Hepatocyte (in vitro differentiated cells): ENCODE measurements around the gene NTF4. TPM values are rescaled to one million over a fixed set of nuclear protein-coding genes. Genes with fewer than 3 reads are reported as not detected.

ENCODE experiments used
- DNase-seq: peaks from one replicate; pipeline ENCODE4 v3.0.0-alpha.2; 2016; ENCODE audit warnings: low spot score
- H2AFZ ChIP-seq: fragments of 200-600 bp; sonication (generic); 2 replicates; pipeline ENCODE4 v1.6.0; 2016; ENCODE audit warnings: antibody characterized with exemption, mild to moderate bottlenecking
- H3K27ac ChIP-seq: fragments of 200-600 bp; sonication (generic); 2 replicates; pipeline ENCODE4 v1.5.1; 2016; ENCODE audit warnings: mild to moderate bottlenecking
- H3K27me3 ChIP-seq: fragments of 200-600 bp; sonication (generic); 2 replicates; pipeline ENCODE4 v1.6.1; 2016
- H3K36me3 ChIP-seq: fragments of 200-600 bp; sonication (generic); replicated peaks from 2 replicates; pipeline ENCODE4 v1.5.1; 2016; ENCODE audit warnings: low read depth; ENCODE audit not compliant: insufficient read depth
- H3K4me1 ChIP-seq: fragments of 200-600 bp; sonication (generic); 2 replicates; pipeline ENCODE4 v1.5.1; 2016; ENCODE audit warnings: mild to moderate bottlenecking, moderate library complexity; ENCODE audit not compliant: insufficient read depth
- H3K4me2 ChIP-seq: fragments of 200-600 bp; sonication (generic); 2 replicates; pipeline ENCODE4 v1.6.0; 2016
- H3K4me3 ChIP-seq: fragments of 200-600 bp; sonication (generic); 2 replicates; pipeline ENCODE4 v1.5.1; 2016; ENCODE audit warnings: mild to moderate bottlenecking
- H3K79me2 ChIP-seq: fragments of 200-600 bp; sonication (generic); 2 replicates; pipeline ENCODE4 v1.6.0; 2017; ENCODE audit warnings: mild to moderate bottlenecking
- H3K9me2 ChIP-seq: fragments of 200-600 bp; sonication (generic); replicated peaks from 2 replicates; pipeline ENCODE4 v1.6.0; 2017; ENCODE audit warnings: mild to moderate bottlenecking; ENCODE audit not compliant: insufficient read depth
- H3K9me3 ChIP-seq: fragments of 200-600 bp; sonication (generic); 2 replicates; pipeline ENCODE4 v1.5.1; 2016; ENCODE audit warnings: low read depth, mild to moderate bottlenecking
- H4K20me1 ChIP-seq: fragments of 200-600 bp; sonication (generic); 2 replicates; pipeline ENCODE4 v1.6.0; 2016; ENCODE audit warnings: mild to moderate bottlenecking; ENCODE audit not compliant: insufficient read depth, poor library complexity, severe bottlenecking
- EZH2 ChIP-seq: fragments of 200-600 bp; sonication (generic); IDR thresholded peaks from 2 replicates; pipeline ENCODE4 v1.6.1; 2016; ENCODE audit warnings: antibody characterized with exemption, mild to moderate bottlenecking, borderline replicate concordance
- EZH2phosphoT487 ChIP-seq: fragments of 200-600 bp; sonication (generic); IDR thresholded peaks from one replicate; pipeline ENCODE4 v1.6.1; 2018; ENCODE audit warnings: antibody characterized with exemption, mild to moderate bottlenecking, low read depth, moderate library complexity; ENCODE audit not compliant: unreplicated experiment, severe bottlenecking
- WGBS: methylation state at CpG from one replicate; pipeline ENCODE4 v1.1.6; 2016; ENCODE audit warnings: low lambda C conversion rate; ENCODE audit errors: missing lambda C conversion rate; 5-methylcytosine and 5-hydroxymethylcytosine counted together
- polyA plus RNA-seq: library from polyadenylated mRNA; unstranded; fragments of >200 nt; fragmentation: Nextera tagmentation; extraction: Ambion mirVana; gene quantifications from 2 replicates; pipeline ENCODE4 v1.2.1, GENCODE V29; 2016
- total RNA-seq: library from RNA; depleted of rRNA; stranded (reverse); fragments of >200 nt; gene quantifications from 2 replicates; pipeline ENCODE4 v1.2.3, GENCODE V29; 2014
- TF ChIP-seq, protein P1 (sequence below): fragments of 200-600 bp; sonication (generic); IDR thresholded peaks from 2 replicates; pipeline ENCODE4 v1.5.1; 2016; ENCODE audit warnings: antibody characterized with exemption, mild to moderate bottlenecking; ENCODE audit not compliant: poor library complexity

NTF4 gene
- total and polyA plus RNA-seq, 2 experiments from 2014 or later = 2.9 to 6.9 TPM

DNA sequence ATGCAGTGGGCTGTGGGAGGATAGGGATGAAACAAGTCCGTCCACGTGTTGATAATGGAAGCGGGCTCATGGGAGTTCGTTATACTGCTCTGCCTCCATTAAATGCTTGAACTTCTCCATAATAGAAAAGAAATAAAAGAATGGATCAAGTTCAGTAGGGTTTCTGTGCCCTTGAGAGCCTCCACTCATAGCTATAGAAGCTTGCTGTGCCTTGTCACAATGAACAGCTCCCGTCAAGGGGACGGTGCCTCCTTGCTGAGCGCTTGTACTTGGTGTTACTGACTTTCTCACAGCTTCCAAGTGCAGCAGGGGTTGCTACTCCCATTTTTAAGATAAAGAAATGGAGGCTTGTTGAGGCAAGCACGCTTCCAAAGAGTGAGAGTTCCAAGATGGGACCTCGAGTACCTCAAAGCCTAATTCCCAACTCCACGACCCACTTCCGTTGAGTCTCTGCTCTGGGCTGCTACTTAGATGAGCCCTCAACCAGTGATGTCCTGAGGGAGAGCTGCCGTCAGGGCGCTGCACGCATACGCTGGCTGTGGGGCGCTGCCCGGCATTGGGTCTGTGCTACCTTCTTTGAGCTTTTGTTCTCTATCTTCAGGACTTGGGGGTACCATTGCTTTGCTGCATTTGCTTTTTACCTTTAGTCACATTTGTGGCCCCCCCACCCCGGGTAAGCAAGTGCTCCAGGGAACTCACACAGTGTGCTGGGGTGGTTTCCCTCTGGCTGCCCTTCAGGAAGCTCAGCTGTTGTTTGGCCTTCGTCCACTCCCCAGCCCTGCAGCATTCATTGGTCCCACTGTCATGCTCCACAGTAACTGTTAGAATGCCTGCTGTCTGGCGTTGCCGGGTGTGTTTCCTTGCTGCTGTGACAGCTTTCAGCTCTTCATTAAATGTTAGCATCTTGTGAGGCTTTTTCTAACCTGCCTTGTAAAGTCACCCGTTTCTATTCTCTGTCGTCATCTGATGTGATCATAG lies 30.2 kb upstream of the NTF4 start:
- Histone ChIP-seq H4K20me1 (peaks cover 60% of the 10 kb centered on the region), H3K4me2 (no peak overlapping the region), H3K9me2 (no peaks in the 10 kb centered on the region), H3K9me3 (no peaks in the 10 kb centered on the region), H3K27ac (no peak overlapping the region), H3K4me1 (no peaks in the 10 kb centered on the region), H3K4me3 (no peak overlapping the region), H3K79me2 (peaks cover 75% of the 10 kb centered on the region), H3K36me3 (no peaks in the 10 kb centered on the region), H3K27me3 (no peaks in the 10 kb centered on the region), H2AFZ (no peak overlapping the region)
- TF ChIP-seq EZH2phosphoT487 (no peak), EZH2 (no peak)
- TF ChIP-seq, protein P1, sequence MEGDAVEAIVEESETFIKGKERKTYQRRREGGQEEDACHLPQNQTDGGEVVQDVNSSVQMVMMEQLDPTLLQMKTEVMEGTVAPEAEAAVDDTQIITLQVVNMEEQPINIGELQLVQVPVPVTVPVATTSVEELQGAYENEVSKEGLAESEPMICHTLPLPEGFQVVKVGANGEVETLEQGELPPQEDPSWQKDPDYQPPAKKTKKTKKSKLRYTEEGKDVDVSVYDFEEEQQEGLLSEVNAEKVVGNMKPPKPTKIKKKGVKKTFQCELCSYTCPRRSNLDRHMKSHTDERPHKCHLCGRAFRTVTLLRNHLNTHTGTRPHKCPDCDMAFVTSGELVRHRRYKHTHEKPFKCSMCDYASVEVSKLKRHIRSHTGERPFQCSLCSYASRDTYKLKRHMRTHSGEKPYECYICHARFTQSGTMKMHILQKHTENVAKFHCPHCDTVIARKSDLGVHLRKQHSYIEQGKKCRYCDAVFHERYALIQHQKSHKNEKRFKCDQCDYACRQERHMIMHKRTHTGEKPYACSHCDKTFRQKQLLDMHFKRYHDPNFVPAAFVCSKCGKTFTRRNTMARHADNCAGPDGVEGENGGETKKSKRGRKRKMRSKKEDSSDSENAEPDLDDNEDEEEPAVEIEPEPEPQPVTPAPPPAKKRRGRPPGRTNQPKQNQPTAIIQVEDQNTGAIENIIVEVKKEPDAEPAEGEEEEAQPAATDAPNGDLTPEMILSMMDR = no peak
- DNase-seq = no peak
- WGBS = 93% methylated on average over 23 of the region's 23 CpGs

DNA sequence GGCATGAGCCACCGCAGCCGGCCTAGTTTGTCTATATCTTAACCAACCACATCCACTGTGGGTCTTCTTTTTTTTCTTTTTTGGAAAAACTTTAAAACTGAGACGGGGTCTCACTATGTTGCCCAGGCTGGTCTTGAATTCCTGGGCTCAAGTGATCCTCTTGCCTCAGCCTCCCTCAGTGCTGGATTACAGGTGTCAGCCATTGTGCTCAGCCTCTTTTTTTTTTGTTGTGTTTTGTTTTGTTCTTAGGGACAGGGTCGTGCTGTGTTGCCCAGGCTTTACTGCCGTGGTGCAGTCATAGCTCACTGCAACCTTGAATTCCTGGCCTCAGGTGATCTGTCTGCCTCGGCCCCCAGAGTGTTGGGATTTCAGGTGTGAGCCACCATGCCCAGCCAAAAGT lies 28.1 kb upstream of the NTF4 start:
- Histone ChIP-seq H3K79me2 (peaks cover 77% of the 10 kb centered on the region), H3K36me3 (no peaks in the 10 kb centered on the region), H3K9me2 (no peaks in the 10 kb centered on the region), H3K27ac (no peak overlapping the region), H4K20me1 (peaks cover 63% of the 10 kb centered on the region), H3K4me1 (no peaks in the 10 kb centered on the region), H2AFZ (no peak overlapping the region), H3K9me3 (no peaks in the 10 kb centered on the region), H3K4me3 (no peak overlapping the region), H3K4me2 (no peak overlapping the region), H3K27me3 (no peaks in the 10 kb centered on the region)
- no peak for DNase-seq
- TF ChIP-seq, protein P1 = no peak
- TF ChIP-seq EZH2 (no peak), EZH2phosphoT487 (no peak)
- 97% methylated on average over 6 of the region's 6 CpGs for WGBS

DNA sequence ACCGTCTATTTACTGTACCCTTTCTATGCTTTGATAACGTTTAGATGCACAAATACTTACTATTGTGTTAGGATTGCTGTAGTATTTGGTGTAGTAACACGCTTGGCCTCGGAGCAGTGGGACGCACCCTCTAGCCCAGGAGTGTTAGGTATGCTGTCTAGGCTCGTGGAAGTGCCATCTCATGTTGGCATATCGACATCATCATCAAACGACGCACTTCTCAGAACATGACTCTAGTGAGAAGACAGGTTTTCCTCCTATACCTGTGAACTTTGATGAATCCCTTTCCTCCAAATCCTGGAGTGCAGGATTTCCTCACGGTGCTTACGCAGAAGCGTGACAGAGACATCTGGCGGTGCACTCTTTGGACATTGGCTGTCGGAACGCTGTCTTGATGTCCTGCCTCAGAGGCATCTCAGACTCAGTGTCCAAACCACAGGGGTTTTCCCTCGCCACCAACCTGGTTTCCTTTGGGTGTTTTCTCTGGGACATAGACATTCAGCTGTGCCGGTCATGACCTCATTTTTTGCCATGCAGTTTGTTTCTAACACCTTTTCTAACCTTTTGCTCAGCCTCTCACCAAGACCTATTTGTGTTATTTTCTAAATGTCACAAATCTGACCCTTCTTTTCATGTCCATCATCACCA lies 26.9 kb upstream of the NTF4 start:
- WGBS = 97% methylated on average over 17 of the region's 17 CpGs
- no peak overlapping the region for H2AFZ ChIP-seq
- H3K79me2 ChIP-seq = peaks cover 83% of the 10 kb centered on the region
- H3K4me2 ChIP-seq = no peak overlapping the region
- H3K4me1 ChIP-seq = peaks cover 11% of the 10 kb centered on the region
- peaks cover 63% of the 10 kb centered on the region for H4K20me1 ChIP-seq
- H3K36me3 ChIP-seq = no peaks in the 10 kb centered on the region
- H3K9me2 ChIP-seq = no peaks in the 10 kb centered on the region
- no peak overlapping the region for H3K27ac ChIP-seq
- TF ChIP-seq, protein P1 = no peak
- no peak for TF ChIP-seq EZH2
- no peak for TF ChIP-seq EZH2phosphoT487
- DNase-seq = no peak
- no peaks in the 10 kb centered on the region for H3K9me3 ChIP-seq
- H3K27me3 ChIP-seq = no peaks in the 10 kb centered on the region
- no peak overlapping the region for H3K4me3 ChIP-seq
